Esophagus muscularis mucosa (tissue), 4 donors: ENCODE results near the gene CDC34.

Experiments used
- CTCF ChIP-seq, 3 experiments: fragments of 200-600 bp in 2 of 3; fragments of 450-650 bp in 1 of 3; sonication (generic) in 2 of 3; IDR thresholded peaks; one replicate each; pipeline ENCODE4 v1.5.1; 2017 to 2019; ENCODE audit warnings: antibody characterized with exemption in 3 of 3, mild to moderate bottlenecking in 2 of 3, moderate library complexity in 1 of 3
- EP300 ChIP-seq: sonication (generic); formaldehyde crosslinking; IDR thresholded peaks from one replicate; pipeline ENCODE4 v1.6.1; 2017; ENCODE audit warnings: antibody characterized with exemption
- POLR2A ChIP-seq: fragments of 450-650 bp; IDR thresholded peaks from one replicate; pipeline ENCODE4 v1.6.1; 2017; ENCODE audit warnings: antibody characterized with exemption, moderate library complexity, mild to moderate bottlenecking, low read depth
- POLR2AphosphoS5 ChIP-seq, 2 donors: sonication (generic); formaldehyde crosslinking; IDR thresholded peaks; one replicate each; pipeline ENCODE4 v1.6.1; 2017; ENCODE audit warnings: antibody characterized with exemption in 2 of 2

GRCh38 chr19:542173-542866 is 10.8 kb downstream of the CDC34 start:
- TF ChIP-seq POLR2AphosphoS5 (IDR thresholded peaks at IDR 0.05) (no peak), POLR2A (no peak), CTCF (IDR thresholded peaks at IDR 0.05) (no peak), EP300 (no peak)
